Neural cell (in vitro differentiated cells): ENCODE measurements around the gene HAS3. TPM values are rescaled to one million over a fixed set of nuclear protein-coding genes. Genes with fewer than 3 reads are reported as not detected.

Experiments used
- H2AFZ ChIP-seq: fragments of 200-600, 300-800 bp; sonication (generic), shearing (Covaris generic); 2 replicates; pipeline ENCODE4 v1.6.0; 2014; ENCODE audit warnings: low read depth, mild to moderate bottlenecking, antibody characterized with exemption, low read length, moderate library complexity
- H3F3A ChIP-seq: fragments of 200-600 bp; shearing (Covaris generic); 2 replicates; pipeline ENCODE4 v1.6.1; 2016; ENCODE audit warnings: mild to moderate bottlenecking, moderate library complexity, mixed read lengths, antibody characterized with exemption, low read length; ENCODE audit not compliant: insufficient read depth, poor library complexity, severe bottlenecking
- H3K27ac ChIP-seq: fragments of 200-600, 300-800 bp; sonication (generic), shearing (Covaris generic); 2 replicates; pipeline ENCODE4 v1.5.1; 2014; ENCODE audit warnings: mild to moderate bottlenecking, low read length, moderate library complexity
- H3K27me3 ChIP-seq: fragments of 300-800, 200-600 bp; sonication (generic), shearing (Covaris generic); 2 replicates; pipeline ENCODE4 v1.6.0; 2014; ENCODE audit warnings: mild to moderate bottlenecking, low read depth, low read length, moderate library complexity; ENCODE audit not compliant: insufficient read depth
- H3K36me3 ChIP-seq: fragments of 300-800, 200-600 bp; sonication (generic), shearing (Covaris generic); 2 replicates; pipeline ENCODE4 v1.5.1; 2014; ENCODE audit warnings: mild to moderate bottlenecking, antibody characterized with exemption, low read length, moderate library complexity; ENCODE audit not compliant: insufficient read depth
- H3K4me2 ChIP-seq: fragments of 300-800, 200-600 bp; sonication (generic), shearing (Covaris generic); 2 replicates; pipeline ENCODE4 v1.6.0; 2014; ENCODE audit warnings: mild to moderate bottlenecking, low read length
- H3K4me3 ChIP-seq: fragments of 300-800, 200-600 bp; sonication (generic), shearing (Covaris generic); 2 replicates; pipeline ENCODE4 v1.5.1; 2014; ENCODE audit warnings: mild to moderate bottlenecking, low read length, moderate library complexity
- H3K79me2 ChIP-seq: fragments of 200-600 bp; shearing (Covaris generic); replicated peaks from 2 replicates; pipeline ENCODE4 v1.6.0; 2014; ENCODE audit warnings: mild to moderate bottlenecking, low read length, moderate library complexity; ENCODE audit not compliant: insufficient read depth
- H3K9ac ChIP-seq: fragments of 300-800, 200-600 bp; sonication (generic), shearing (Covaris generic); 2 replicates; pipeline ENCODE4 v1.6.1; 2016; ENCODE audit warnings: mild to moderate bottlenecking, low read length, mixed read lengths
- H3K9me2 ChIP-seq: fragments of 200-600 bp; shearing (Covaris generic); 2 replicates; pipeline ENCODE4 v1.6.1; 2016; ENCODE audit warnings: mild to moderate bottlenecking, low read length, mixed read lengths; ENCODE audit not compliant: insufficient read depth
- H3K9me3 ChIP-seq: fragments of 200-600, 300-800 bp; sonication (generic), shearing (Covaris generic); 2 replicates; pipeline ENCODE4 v1.6.1; 2016; ENCODE audit warnings: mild to moderate bottlenecking, mixed run types, low read length, moderate library complexity, mixed read lengths
- H4K20me1 ChIP-seq: fragments of 200-600 bp; shearing (Covaris generic); 2 replicates; pipeline ENCODE4 v1.6.1; 2016; ENCODE audit warnings: mild to moderate bottlenecking, mixed run types; ENCODE audit not compliant: insufficient read depth
- EP300 ChIP-seq: fragments of 450-650 bp; conservative IDR thresholded peaks from 2 replicates; pipeline ENCODE4 v1.6.1; 2014; ENCODE audit warnings: antibody characterized with exemption, mild to moderate bottlenecking, moderate library complexity; ENCODE audit not compliant: poor library complexity, severe bottlenecking
- EZH2 ChIP-seq: fragments of 200-600, 300-800 bp; shearing (Covaris generic), sonication (generic); IDR thresholded peaks from 2 replicates; pipeline ENCODE4 v1.6.1; 2014; ENCODE audit warnings: antibody characterized with exemption, low read length, borderline replicate concordance, mild to moderate bottlenecking; ENCODE audit not compliant: insufficient read depth, poor library complexity, severe bottlenecking
- MXI1 ChIP-seq: fragments of 450-650 bp; conservative IDR thresholded peaks from 2 replicates; pipeline ENCODE4 v1.6.1; 2014; ENCODE audit warnings: antibody characterized with exemption, mild to moderate bottlenecking; ENCODE audit not compliant: poor library complexity, severe bottlenecking
- POLR2AphosphoS5 ChIP-seq: IDR thresholded peaks from 2 replicates; pipeline ENCODE4 v1.6.1; 2012
- RAD21 ChIP-seq: fragments of 450-650 bp; conservative IDR thresholded peaks from 2 replicates; pipeline ENCODE4 v1.6.1; 2014; ENCODE audit warnings: antibody characterized with exemption, mild to moderate bottlenecking, moderate library complexity
- SMC3 ChIP-seq: fragments of 450-650 bp; conservative IDR thresholded peaks from 2 replicates; pipeline ENCODE4 v1.6.1; 2014; ENCODE audit warnings: antibody characterized with exemption, mild to moderate bottlenecking, moderate library complexity; ENCODE audit not compliant: poor library complexity
- TAF1 ChIP-seq: IDR thresholded peaks from 2 replicates; pipeline ENCODE4 v1.6.1; 2012; ENCODE audit warnings: low read depth
- polyA plus RNA-seq: library from polyadenylated mRNA; depleted of rRNA; stranded (reverse); fragments of >200 nt; gene quantifications from 2 replicates; pipeline ENCODE4 v1.2.3, GENCODE V29; 2014
- TF ChIP-seq, protein P1 (sequence below): fragments of 450-650 bp; IDR thresholded peaks from 2 replicates; pipeline ENCODE4 v1.5.1; 2014; ENCODE audit warnings: antibody characterized with exemption, mild to moderate bottlenecking, moderate library complexity; ENCODE audit not compliant: poor library complexity, severe bottlenecking
- TF ChIP-seq, protein P2 (sequence below): IDR thresholded peaks from 2 replicates; pipeline ENCODE4 v1.6.1; 2012; ENCODE audit warnings: borderline replicate concordance

Gene HAS3
- polyA plus RNA-seq, 1 donor from 2014 or later = 12.5 TPM

DNA sequence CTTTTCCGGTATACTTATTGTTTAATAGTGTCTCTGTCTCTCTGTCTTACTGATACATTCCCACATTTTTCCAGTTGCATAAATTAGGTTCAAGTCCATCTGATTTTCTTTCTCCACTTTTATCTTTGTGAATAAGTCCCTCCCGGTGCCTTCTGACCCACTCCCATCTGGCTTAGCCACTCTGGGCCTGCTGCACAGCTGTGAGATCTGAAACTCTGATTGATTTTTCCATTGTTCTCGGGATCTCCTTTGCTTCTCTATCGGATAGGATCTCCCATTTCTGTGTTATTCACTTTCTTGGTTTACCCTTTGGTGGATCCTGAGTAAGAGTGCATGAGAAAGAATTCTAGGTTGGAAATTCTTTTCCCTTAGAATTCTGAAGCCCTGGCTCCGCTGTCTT is 35.6 kb downstream of the HAS3 start:
- H3K27me3 ChIP-seq = no peaks in the 10 kb centered on the region
- H3K79me2 ChIP-seq = peaks cover 8% of the 10 kb centered on the region
- TF ChIP-seq POLR2AphosphoS5 = no peak
- TF ChIP-seq, protein P1, sequence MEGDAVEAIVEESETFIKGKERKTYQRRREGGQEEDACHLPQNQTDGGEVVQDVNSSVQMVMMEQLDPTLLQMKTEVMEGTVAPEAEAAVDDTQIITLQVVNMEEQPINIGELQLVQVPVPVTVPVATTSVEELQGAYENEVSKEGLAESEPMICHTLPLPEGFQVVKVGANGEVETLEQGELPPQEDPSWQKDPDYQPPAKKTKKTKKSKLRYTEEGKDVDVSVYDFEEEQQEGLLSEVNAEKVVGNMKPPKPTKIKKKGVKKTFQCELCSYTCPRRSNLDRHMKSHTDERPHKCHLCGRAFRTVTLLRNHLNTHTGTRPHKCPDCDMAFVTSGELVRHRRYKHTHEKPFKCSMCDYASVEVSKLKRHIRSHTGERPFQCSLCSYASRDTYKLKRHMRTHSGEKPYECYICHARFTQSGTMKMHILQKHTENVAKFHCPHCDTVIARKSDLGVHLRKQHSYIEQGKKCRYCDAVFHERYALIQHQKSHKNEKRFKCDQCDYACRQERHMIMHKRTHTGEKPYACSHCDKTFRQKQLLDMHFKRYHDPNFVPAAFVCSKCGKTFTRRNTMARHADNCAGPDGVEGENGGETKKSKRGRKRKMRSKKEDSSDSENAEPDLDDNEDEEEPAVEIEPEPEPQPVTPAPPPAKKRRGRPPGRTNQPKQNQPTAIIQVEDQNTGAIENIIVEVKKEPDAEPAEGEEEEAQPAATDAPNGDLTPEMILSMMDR = no peak
- TF ChIP-seq EZH2 = no peak
- H3K27ac ChIP-seq = no peak overlapping the region
- H2AFZ ChIP-seq = no peak overlapping the region
- H3K4me3 ChIP-seq = no peak overlapping the region
- no peaks in the 10 kb centered on the region for H4K20me1 ChIP-seq
- no peaks in the 10 kb centered on the region for H3K9me3 ChIP-seq
- H3K9me2 ChIP-seq = no peaks in the 10 kb centered on the region
- H3K9ac ChIP-seq = no peak overlapping the region
- H3K4me2 ChIP-seq = no peak overlapping the region
- H3F3A ChIP-seq = no peaks in the 10 kb centered on the region
- H3K36me3 ChIP-seq = peaks cover 3% of the 10 kb centered on the region

DNA sequence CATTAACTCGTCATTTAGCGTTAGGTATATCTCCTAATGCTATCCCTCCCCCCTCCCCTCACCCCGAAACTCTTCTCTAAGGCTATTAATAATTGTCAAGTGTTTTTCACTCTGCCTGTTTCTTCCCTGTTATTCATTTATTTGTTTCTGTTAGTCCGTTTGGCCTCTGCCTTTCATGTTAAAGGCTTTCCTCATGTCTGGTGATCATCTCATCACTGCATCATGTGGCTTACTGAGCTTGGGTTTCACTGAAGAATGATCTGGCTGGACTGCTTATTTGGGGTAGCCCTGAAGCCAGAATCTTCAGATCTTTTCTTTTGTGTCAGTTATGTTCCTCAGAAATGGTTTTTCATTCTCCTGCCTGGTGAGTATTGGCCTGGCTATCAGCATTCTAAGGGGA is 36.5 kb downstream of the HAS3 start:
- Histone ChIP-seq H3F3A (no peaks in the 10 kb centered on the region), H3K9ac (no peak overlapping the region), H3K36me3 (peaks cover 3% of the 10 kb centered on the region), H3K27me3 (no peaks in the 10 kb centered on the region), H3K4me3 (no peak overlapping the region), H4K20me1 (no peaks in the 10 kb centered on the region), H2AFZ (no peak overlapping the region), H3K4me2 (no peak overlapping the region), H3K9me2 (no peaks in the 10 kb centered on the region), H3K79me2 (peaks cover 2% of the 10 kb centered on the region), H3K9me3 (no peaks in the 10 kb centered on the region), H3K27ac (no peak overlapping the region)
- TF ChIP-seq SMC3 (no peak), MXI1 (no peak), EP300 (no peak), RAD21 (no peak)

DNA sequence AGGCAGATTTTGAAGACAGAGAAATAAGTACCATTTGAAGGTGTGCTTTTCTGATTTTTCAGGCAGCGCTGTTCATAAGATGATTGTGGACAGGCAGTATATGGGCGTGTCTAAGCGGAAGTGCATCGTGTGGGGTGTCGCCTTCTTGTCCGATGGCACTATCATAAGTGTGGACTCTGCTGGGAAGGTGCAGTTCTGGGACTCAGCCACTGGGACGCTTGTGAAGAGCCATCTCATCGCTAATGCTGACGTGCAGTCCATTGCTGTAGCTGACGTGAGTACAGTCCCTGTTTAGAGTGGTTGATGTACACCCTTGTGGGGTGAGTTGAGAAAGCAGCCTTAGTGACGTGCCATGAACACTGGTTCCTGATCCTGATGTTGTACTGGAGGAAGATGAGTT is 37.7 kb downstream of the HAS3 start:
- no peak overlapping the region for H2AFZ ChIP-seq
- H3K9me2 ChIP-seq = no peaks in the 10 kb centered on the region
- H3K9me3 ChIP-seq = no peaks in the 10 kb centered on the region
- no peaks in the 10 kb centered on the region for H3F3A ChIP-seq
- no peak overlapping the region for H3K4me3 ChIP-seq
- H3K9ac ChIP-seq = no peak overlapping the region
- H3K36me3 ChIP-seq = peaks cover 3% of the 10 kb centered on the region
- TF ChIP-seq, protein P2, sequence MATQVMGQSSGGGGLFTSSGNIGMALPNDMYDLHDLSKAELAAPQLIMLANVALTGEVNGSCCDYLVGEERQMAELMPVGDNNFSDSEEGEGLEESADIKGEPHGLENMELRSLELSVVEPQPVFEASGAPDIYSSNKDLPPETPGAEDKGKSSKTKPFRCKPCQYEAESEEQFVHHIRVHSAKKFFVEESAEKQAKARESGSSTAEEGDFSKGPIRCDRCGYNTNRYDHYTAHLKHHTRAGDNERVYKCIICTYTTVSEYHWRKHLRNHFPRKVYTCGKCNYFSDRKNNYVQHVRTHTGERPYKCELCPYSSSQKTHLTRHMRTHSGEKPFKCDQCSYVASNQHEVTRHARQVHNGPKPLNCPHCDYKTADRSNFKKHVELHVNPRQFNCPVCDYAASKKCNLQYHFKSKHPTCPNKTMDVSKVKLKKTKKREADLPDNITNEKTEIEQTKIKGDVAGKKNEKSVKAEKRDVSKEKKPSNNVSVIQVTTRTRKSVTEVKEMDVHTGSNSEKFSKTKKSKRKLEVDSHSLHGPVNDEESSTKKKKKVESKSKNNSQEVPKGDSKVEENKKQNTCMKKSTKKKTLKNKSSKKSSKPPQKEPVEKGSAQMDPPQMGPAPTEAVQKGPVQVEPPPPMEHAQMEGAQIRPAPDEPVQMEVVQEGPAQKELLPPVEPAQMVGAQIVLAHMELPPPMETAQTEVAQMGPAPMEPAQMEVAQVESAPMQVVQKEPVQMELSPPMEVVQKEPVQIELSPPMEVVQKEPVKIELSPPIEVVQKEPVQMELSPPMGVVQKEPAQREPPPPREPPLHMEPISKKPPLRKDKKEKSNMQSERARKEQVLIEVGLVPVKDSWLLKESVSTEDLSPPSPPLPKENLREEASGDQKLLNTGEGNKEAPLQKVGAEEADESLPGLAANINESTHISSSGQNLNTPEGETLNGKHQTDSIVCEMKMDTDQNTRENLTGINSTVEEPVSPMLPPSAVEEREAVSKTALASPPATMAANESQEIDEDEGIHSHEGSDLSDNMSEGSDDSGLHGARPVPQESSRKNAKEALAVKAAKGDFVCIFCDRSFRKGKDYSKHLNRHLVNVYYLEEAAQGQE = no peak
- TF ChIP-seq TAF1 (no peak), EP300 (no peak), EZH2 (no peak), MXI1 (no peak), SMC3 (no peak), POLR2AphosphoS5 (no peak), RAD21 (no peak)
- TF ChIP-seq, protein P1 = no peak
- H3K79me2 ChIP-seq = no peaks in the 10 kb centered on the region
- no peaks in the 10 kb centered on the region for H3K27me3 ChIP-seq
- H3K27ac ChIP-seq = no peak overlapping the region
- H3K4me2 ChIP-seq = no peak overlapping the region
- H4K20me1 ChIP-seq = no peaks in the 10 kb centered on the region
